HepG2 (cell line): ENCODE results near the gene SNRPD2. TPM values are rescaled to one million over a fixed set of nuclear protein-coding genes. Genes with fewer than 3 reads are reported as not detected.

Experiments
- CSRNP2 ChIP-seq: sonication (generic); formaldehyde crosslinking; conservative IDR thresholded peaks from 2 replicates; pipeline ENCODE4 v1.8.0; 2022; ENCODE audit warnings: low read depth, missing genetic modification reagents
- EEA1 ChIP-seq: sonication (generic); formaldehyde crosslinking; IDR thresholded peaks from 2 replicates; pipeline ENCODE4 v1.5.1; 2020; ENCODE audit warnings: mild to moderate bottlenecking, missing genetic modification reagents, borderline replicate concordance
- FOXJ3 ChIP-seq: sonication (generic); formaldehyde crosslinking; IDR thresholded peaks from 2 replicates; pipeline ENCODE4 v1.4.0; 2020; ENCODE audit warnings: missing genetic modification reagents, mild to moderate bottlenecking, borderline replicate concordance
- MYC ChIP-seq: sonication (generic); formaldehyde crosslinking; IDR thresholded peaks from 2 replicates; pipeline ENCODE4 v1.9.0; 2021; ENCODE audit warnings: missing genetic modification reagents, borderline replicate concordance
- NFE2 ChIP-seq: sonication (generic); formaldehyde crosslinking; IDR thresholded peaks from 2 replicates; pipeline ENCODE4 v1.4.0; 2020; ENCODE audit warnings: missing genetic modification reagents
- NFYC ChIP-seq: IDR thresholded peaks from 2 replicates; pipeline ENCODE4 v1.6.1; 2016; ENCODE audit warnings: missing genetic modification reagents, missing compliant biosample characterization
- PRMT3 ChIP-seq: sonication (generic); formaldehyde crosslinking; IDR thresholded peaks from 2 replicates; pipeline ENCODE4 v1.8.1; 2022; ENCODE audit warnings: low read depth, mild to moderate bottlenecking, moderate library complexity, missing genetic modification reagents, borderline replicate concordance
- SAP130 ChIP-seq: IDR thresholded peaks from 2 replicates; pipeline ENCODE4 v1.6.1; 2016; ENCODE audit warnings: low read depth
- TEAD3 ChIP-seq: optimal IDR thresholded peaks from 2 replicates; pipeline ENCODE3; 2016; ENCODE audit warnings: borderline replicate concordance
- YEATS4 ChIP-seq: sonication (generic); formaldehyde crosslinking; IDR thresholded peaks from 2 replicates; pipeline ENCODE4 v1.4.0; 2020; ENCODE audit warnings: missing genetic modification reagents, borderline replicate concordance
- ZBTB21 ChIP-seq: sonication (generic); formaldehyde crosslinking; IDR thresholded peaks from 2 replicates; pipeline ENCODE4 v1.4.0; 2020; ENCODE audit warnings: missing genetic modification reagents
- ZBTB26 ChIP-seq: IDR thresholded peaks from 2 replicates; pipeline ENCODE4 v1.6.1; 2016; ENCODE audit warnings: missing compliant biosample characterization, missing genetic modification reagents, borderline replicate concordance
- ZNF235 ChIP-seq: sonication (generic); formaldehyde crosslinking; IDR thresholded peaks from 2 replicates; pipeline ENCODE4 v1.8.1; 2023; ENCODE audit warnings: mild to moderate bottlenecking, missing genetic modification reagents, borderline replicate concordance
- ZNF34 ChIP-seq: sonication (generic); formaldehyde crosslinking; IDR thresholded peaks from 2 replicates; pipeline ENCODE4 v1.4.0; 2020; ENCODE audit warnings: mild to moderate bottlenecking, missing genetic modification reagents, borderline replicate concordance
- ZNF879 ChIP-seq: sonication (generic); formaldehyde crosslinking; IDR thresholded peaks from 2 replicates; pipeline ENCODE4 v1.8.1; 2023; ENCODE audit warnings: missing genetic modification reagents
- polyA plus RNA-seq, 8 experiments: library from polyadenylated mRNA; depleted of rRNA in 3 of 8; stranded (reverse) in 7 of 8; unstranded in 1 of 8; fragments of >200 nt; fragmentation: Illumina TruSeq in 4 of 8; extraction: Trizol in 4 of 8; gene quantifications; 2 replicates each; pipeline versions ENCODE4 v1.2.1 to v1.2.3, GENCODE V29; 2011 to 2016; ENCODE audit warnings: low read depth in 4 of 8, missing spikeins in 1 of 8, mixed read lengths in 1 of 8; ENCODE audit not compliant: insufficient read depth in 1 of 8
- total RNA-seq, 5 experiments: library from RNA; depleted of rRNA; stranded (reverse); fragments of >200 nt; fragmentation: Illumina TruSeq; extraction: Trizol; gene quantifications; 2 replicates each; pipeline ENCODE4 v1.2.3, GENCODE V29; 2016; ENCODE audit warnings: low read depth in 1 of 5
- TF ChIP-seq, protein P1 (sequence below): sonication (generic); formaldehyde crosslinking; IDR thresholded peaks from 2 replicates; pipeline ENCODE4 v1.5.0; 2020; ENCODE audit warnings: missing genetic modification reagents, mild to moderate bottlenecking, borderline replicate concordance

The SNRPD2 gene
- total and polyA plus RNA-seq, 2 of the 13 experiments (the other 11 are each of a cell fraction or from before 2014, with no cell fraction given) = 299 to 485 TPM

- TF ChIP-seq ZBTB26 (no peak), CSRNP2 (CRISPR knock-in tag) (no peak), TEAD3 (CRISPR knock-in tag) (no peak), ZNF34 (no peak), NFYC (CRISPR knock-in tag) (no peak), ZBTB21 (CRISPR knock-in tag) (no peak), MYC (CRISPR knock-in tag) (no peak), NFE2 (CRISPR knock-in tag) (no peak), ZNF879 (CRISPR knock-in tag) (no peak), PRMT3 (CRISPR knock-in tag) (no peak), FOXJ3 (CRISPR knock-in tag) (no peak), EEA1 (no peak), ZNF235 (CRISPR knock-in tag) (no peak), YEATS4 (CRISPR knock-in tag) (no peak; the same call in 1 of the 2 replicates), SAP130 (CRISPR knock-in tag) (peak; percentile 62)
- TF ChIP-seq, protein P1, sequence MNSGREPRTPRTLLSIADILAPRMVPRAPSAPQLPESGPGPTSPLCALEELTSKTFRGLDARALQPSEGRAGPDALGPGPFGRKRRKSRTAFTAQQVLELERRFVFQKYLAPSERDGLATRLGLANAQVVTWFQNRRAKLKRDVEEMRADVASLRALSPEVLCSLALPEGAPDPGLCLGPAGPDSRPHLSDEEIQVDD (CRISPR knock-in tag) = no peak
Observed at GRCh38 chr19:45641274-45642105, 50.3 kb downstream of the SNRPD2 start (continued).
